Suprapubic skin (tissue), 4 donors: ENCODE results near the gene AFP.

ENCODE experiments used
- EP300 ChIP-seq: sonication (generic); formaldehyde crosslinking; IDR thresholded peaks from one replicate; pipeline ENCODE4 v1.6.1; 2017; ENCODE audit warnings: antibody characterized with exemption
- POLR2A ChIP-seq, 2 donors: fragments of 450-650 bp; IDR thresholded peaks; one replicate each; pipeline ENCODE4 v1.6.1; 2017; ENCODE audit warnings: antibody characterized with exemption in 2 of 2, mild to moderate bottlenecking in 2 of 2, moderate library complexity in 2 of 2
- POLR2AphosphoS5 ChIP-seq, 3 donors: sonication (generic); formaldehyde crosslinking; IDR thresholded peaks; one replicate each; pipeline ENCODE4 v1.6.1; 2017; ENCODE audit warnings: antibody characterized with exemption in 3 of 3
- TF ChIP-seq, protein P1 (sequence below), 2 donors: fragments of 200-600 bp in 1 of 2; fragments of 450-650 bp in 1 of 2; sonication (generic) in 1 of 2; IDR thresholded peaks; one replicate each; pipeline ENCODE4 v1.5.1; 2016 to 2019; ENCODE audit warnings: antibody characterized with exemption in 2 of 2, mild to moderate bottlenecking in 1 of 2, moderate library complexity in 1 of 2

DNA sequence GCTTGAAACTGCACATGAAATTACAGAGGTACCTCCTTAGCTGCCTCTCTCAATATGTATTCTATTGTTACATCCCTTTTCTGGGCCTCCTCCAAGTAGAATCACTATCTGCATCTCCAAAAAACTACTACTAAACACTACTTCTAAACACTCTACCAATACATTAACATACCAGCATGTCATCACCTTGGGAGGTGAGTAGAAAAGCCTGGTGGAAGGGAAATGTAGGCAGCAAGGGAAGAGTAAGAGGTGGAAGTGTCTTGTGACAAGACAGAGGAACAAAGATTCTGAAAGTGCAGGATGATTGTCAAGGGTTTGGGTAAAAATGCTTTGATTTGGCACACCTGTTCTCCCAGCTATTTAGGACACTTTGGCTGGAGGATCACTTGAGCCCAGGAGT lies 49.1 kb downstream of the AFP start:
- TF ChIP-seq, protein P1, sequence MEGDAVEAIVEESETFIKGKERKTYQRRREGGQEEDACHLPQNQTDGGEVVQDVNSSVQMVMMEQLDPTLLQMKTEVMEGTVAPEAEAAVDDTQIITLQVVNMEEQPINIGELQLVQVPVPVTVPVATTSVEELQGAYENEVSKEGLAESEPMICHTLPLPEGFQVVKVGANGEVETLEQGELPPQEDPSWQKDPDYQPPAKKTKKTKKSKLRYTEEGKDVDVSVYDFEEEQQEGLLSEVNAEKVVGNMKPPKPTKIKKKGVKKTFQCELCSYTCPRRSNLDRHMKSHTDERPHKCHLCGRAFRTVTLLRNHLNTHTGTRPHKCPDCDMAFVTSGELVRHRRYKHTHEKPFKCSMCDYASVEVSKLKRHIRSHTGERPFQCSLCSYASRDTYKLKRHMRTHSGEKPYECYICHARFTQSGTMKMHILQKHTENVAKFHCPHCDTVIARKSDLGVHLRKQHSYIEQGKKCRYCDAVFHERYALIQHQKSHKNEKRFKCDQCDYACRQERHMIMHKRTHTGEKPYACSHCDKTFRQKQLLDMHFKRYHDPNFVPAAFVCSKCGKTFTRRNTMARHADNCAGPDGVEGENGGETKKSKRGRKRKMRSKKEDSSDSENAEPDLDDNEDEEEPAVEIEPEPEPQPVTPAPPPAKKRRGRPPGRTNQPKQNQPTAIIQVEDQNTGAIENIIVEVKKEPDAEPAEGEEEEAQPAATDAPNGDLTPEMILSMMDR (IDR thresholded peaks at IDR 0.05) = no peak
- no peak for TF ChIP-seq EP300
- TF ChIP-seq POLR2A (IDR thresholded peaks at IDR 0.05) = no peak
- no peak for TF ChIP-seq POLR2AphosphoS5 (IDR thresholded peaks at IDR 0.05)
